CD4-positive, alpha-beta T cell treated with Interleukin-17A for 1 hour (primary cell): ENCODE data around the gene KCNRG.
"Not testable (repeated sequence)": the region's sequence is repeated elsewhere in the genome, so short reads cannot be mapped to it uniquely, and the experiment has no call there.

Source experiments
- DNase-seq: peaks from one replicate; pipeline ENCODE4 v3.0.0-alpha.2; 2020

Gene KCNRG

GRCh38 chr13:50012396-50013169 lies 2.7 kb upstream of the KCNRG start:
- no peak for DNase-seq

DNA sequence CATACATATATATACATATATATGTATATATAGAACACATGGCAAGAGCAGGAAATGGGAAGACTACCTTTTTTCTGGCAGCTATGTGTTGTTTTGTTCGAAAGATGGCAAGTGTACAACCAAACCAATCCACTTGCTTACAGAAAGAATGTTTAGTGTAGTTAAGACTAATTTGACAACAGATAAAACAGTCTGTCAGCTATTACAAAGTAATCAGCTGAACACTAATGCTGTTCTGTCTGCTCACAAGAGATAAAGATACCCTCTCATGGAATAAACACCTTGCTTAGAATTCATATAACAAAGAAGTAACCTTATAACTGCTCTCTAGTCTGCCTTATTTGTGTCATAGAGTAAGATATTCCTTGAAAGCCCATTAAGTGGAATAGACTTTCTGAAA lies 858 bp upstream of the KCNRG start:
- DNase-seq, result no peak

DNA sequence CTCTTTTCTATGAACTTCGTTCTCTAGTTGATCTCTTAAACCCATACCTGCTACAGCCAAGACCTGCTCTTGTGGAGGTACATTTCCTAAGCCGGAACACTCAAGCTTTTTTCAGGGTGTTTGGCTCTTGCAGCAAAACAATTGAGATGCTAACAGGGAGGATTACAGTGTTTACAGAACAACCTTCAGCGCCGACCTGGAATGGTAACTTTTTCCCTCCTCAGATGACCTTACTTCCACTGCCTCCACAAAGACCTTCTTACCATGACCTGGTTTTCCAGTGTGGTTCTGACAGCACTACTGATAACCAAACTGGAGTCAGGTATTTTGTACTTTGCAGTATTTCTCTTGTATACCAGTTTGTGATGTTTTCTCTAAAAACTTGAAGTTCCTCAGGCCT lies 506 bp downstream of the KCNRG start:
- DNase-seq, result no peak

GRCh38 chr13:50016444-50016843 lies 1.2 kb downstream of the KCNRG start:
- DNase-seq, result no peak

DNA sequence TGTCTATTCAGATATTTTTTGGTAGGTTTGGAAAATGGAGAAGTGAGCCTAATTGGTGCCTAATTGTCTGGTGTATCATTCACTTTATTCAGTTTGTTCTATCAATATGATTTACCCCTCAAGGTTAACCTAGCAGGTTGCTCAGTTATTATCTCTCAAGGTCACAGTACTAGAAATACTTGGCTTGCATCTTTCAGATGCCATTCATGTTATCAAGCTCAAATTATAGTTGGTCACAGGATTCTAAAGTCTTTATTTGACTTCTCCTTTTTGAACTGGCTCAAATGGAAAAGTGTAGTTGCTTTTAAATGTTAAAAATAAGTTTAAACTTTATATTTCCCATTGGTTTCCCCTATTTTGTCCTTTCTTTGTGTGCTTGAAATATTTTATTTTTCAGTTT lies 2.6 kb downstream of the KCNRG start:
- DNase-seq, result no peak

DNA sequence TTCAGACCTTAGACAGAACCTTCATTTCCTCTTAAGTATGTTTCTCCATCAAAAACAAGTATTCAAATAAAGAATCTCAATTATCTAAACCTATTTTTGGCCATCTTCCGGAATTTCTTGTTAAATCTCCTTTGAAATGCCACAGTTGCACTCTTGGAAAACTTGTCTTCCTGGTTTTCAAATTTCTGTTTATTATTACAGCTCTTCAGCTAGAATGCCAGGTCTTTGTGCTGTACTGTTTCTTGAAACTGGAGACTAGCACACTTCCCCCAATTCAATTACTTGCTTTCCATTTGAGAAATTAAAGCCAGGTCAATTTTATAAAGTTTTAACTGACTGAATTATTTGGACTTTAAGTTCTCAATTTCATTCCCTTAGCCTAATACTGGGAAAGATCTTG lies 10.2 kb downstream of the KCNRG start:
- no peak for DNase-seq

- DNase-seq, result no peak
Measured at GRCh38 chr13:50026788-50027473, 11.7 kb downstream of the KCNRG start.

DNA sequence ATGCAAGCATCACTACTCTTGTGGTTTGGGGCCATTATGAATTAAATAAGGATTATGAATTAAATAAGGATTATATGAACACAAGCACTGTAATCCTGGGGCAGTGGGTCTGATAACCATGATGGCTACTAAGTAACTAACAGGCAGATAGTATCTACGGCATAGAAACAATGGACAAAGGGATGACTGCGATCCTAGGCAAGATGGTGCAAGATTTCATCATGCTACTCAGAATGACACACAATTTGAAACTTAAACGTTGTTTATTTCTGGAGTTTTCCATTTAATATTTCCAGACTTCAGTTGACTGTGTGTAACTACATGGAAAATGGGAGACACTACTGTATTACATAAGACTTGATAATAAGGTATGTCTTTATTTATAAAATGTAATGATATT lies 15.1 kb downstream of the KCNRG start:
- DNase-seq, result no peak

DNA sequence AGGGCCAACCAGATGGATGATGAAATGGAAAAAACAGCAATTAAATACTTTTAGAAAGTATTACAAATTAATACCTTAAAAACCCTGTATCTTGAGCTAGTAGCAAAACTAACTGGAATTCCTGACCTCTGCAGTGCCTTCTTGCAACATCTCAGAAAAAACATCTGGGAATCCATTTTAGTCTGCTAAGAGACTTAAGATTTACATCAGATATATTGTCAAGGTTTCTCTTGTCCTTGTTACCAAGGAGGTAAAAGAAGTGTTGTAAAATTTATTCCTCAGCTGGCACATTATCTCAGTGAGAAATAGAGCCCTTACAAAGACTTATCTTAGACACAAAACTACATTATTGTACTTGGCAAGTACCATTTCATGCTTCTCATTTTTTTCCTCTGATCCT lies 18.5 kb downstream of the KCNRG start:
- DNase-seq, result no peak

GRCh38 chr13:50037788-50038187 lies 22.5 kb downstream of the KCNRG start:
- DNase-seq, result no peak

DNA sequence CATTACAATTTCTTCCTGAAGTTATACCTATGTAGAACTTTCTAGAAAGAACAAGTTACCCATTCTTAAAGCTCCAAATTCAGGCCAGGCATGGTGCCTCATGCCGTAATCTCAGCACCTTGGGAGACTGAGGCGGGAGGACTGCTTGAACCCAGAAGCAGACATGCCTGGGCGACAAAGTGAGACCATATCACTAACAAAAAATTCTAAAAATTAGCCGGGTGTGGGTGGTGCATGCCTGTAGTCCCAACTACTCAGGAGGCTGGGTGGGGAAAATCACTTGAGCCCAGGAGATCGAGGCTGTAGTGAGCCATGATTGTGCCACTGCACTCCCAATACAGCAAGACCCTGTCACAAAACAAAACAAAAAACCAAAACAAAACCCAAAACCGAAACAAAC lies 23.0 kb downstream of the KCNRG start:
- DNase-seq, result no peak

DNA sequence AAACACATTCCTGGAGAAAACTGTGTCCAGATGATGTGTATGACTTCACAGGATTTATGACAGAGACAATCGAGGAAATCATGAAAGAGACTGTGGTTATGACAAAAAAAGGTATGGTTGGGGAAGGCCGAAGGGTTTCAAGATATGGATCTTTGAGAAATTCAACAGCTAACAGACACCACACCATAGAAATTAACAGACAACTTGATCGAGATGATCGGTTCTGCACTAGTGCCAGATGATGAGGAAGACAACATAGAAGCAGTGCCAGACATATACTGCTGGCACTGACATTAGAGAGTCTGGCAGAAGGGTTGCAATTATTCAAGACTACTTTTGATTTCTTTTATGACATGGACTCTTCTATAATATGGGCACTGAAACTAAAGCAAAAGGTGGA lies 37.2 kb downstream of the KCNRG start:
- no peak for DNase-seq

DNA sequence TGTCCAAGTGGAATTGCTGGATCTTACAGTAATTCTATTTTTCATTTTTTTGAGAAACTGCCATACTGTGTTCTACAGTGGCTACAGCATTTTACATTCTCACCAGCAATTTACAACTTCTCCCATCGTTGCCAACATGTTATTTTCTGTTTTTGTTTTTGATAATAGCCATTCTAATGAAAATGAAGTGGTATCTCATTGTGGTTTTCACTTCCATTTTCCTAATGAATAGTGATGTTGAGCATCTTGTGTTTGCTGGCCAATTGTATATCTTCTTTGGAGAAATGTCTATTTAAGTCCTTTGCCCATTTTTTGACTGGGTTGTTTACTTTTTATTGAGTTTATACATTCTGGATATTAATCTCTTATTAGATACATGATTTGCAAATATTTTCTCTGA lies 38.6 kb downstream of the KCNRG start:
- DNase-seq, result no peak

DNA sequence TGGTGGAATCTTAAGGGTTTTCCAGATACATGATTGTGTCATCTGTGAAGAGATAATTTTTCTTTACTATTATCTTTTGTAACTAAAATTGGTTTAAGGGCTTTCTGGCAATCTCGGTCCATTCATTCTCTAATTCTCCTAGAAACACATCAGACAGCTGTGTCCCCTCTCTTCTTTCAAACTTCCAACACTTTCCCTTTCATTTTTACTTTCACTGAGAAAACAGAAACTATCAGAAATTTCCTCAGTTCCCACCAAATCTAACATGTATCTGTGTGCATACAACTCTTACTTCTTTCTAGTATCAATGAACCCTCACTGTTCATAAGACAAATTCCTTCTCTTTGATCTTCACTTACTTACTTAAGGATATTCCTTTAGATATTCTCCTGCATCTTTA lies 40.2 kb downstream of the KCNRG start:
- no peak for DNase-seq

GRCh38 chr13:50060718-50061117 lies 45.5 kb downstream of the KCNRG start:
- DNase-seq, result no peak

DNA sequence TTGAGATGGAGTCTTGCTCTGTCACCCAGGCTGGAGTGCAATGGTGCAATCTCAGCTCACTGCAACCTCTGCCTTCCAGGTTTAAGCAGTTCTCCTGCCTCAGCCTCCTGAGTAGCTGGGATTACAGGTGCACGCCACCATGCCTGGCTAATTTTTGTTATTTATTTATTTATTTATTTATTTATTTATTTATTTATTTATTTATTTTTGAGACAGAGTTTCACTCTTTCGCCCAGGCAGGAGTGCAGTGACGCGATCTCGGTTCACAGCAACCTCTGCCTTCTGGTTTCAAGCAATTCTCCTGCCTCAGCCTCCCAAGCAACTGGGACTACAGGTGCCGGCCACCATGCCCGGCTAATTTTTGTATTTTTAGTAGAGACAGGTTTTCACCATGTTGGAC lies 47.1 kb downstream of the KCNRG start:
- not testable (repeated sequence) for DNase-seq

DNA sequence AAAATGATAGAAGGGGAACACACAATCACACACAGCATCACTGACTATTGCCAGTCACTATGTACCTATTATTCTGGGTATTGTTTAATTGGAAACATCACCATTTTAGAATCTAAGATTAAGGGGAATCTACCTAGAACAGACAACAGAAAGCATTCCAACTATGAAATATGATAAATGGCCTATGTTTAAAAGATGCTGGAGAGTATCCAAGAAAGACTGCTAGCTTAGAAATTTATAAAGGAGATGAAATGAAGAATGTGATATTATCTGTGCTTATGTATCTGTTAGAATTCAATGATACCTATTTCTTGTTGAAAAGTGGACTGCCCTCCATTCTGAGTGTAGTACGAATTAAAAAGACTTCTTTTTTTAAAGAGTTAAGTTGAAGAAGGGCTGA lies 50.5 kb downstream of the KCNRG start:
- DNase-seq, result no peak

GRCh38 chr13:50068508-50068907 lies 53.3 kb downstream of the KCNRG start:
- no peak for DNase-seq

DNA sequence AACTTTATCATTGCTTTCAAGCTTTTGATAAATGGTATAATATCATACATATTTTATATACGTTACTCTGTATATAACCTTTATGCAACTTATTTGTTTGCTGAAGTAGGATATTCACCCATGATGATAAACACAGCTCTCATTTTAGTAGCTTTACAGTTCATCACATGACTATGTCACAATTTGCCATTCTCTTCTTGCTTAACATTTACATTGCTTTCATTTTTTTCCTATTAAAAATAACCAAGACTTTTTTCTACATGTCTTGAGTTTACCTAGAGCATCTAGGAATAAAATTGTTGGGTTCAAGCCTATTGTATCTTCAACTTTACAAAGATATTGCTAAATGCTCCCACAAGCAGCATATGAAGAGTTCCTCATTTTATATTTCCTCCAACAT lies 54.0 kb downstream of the KCNRG start:
- DNase-seq, result no peak

DNA sequence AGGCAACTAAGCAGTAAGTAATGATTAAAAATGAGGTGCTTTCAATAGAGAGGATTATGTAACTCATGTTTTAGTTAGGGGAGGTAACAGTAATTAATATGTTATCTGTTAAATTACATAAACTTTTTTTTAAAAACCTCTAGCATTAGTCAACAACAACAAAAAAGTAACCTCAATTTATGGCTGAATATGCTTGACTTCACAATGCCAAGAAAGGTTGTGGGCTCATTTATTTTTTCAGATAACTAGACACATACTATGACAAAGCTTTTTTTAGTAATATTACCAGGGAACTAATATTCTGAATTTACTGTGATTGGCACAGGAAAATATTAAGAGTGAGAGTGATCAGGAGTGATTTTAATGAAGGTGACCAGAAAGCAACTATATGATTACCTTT lies 54.9 kb downstream of the KCNRG start:
- no peak for DNase-seq
